Sciatic nerve (tissue), 2 donors: ENCODE results near the gene E4F1. TPM values are rescaled to one million over a fixed set of nuclear protein-coding genes. Genes with fewer than 3 reads are reported as not detected.
A peak's percentile ranks its signal among the peaks of the same experiment; 100 is the strongest.
"Not testable (repeated sequence)": the region's sequence is repeated elsewhere in the genome, so short reads cannot be mapped to it uniquely, and the experiment has no call there.

ENCODE experiments used
- ATAC-seq: fragments of 200-7000 bp; cut with Tn5 transposase; one replicate; pipeline ENCODE4 v1.9.1; 2020; ENCODE audit warnings: mild to moderate bottlenecking, moderate library complexity
- DNase-seq: peaks from one replicate; pipeline ENCODE4 v3.0.0-alpha.2; 2020; ENCODE audit warnings: low spot score
- intact Hi-C: fragments of 100-400 bp; cut with DNase I; formaldehyde crosslinking; loops from one replicate; pipeline ENCODE4 v1.14.2; 2022
- total RNA-seq: library from RNA; stranded (reverse); fragmentation: NEBNext Ultra II Directional; extraction: Animal tissue kit (Norgen Biotek cat#: 25700); gene quantifications from one replicate; pipeline ENCODE4 v1.2.1, GENCODE V29; 2021
- donor health status: DM: no; HTN: no; CAD: no.
- donor health status: DM: no; HTN: no; CAD: no.

Gene E4F1
- total RNA-seq, 1 donor from 2014 or later: 22.3 TPM

- not testable (repeated sequence) for DNase-seq, ATAC-seq
- intact Hi-C loops: loop anchor here (5.0 kb wide), 1 partner anchor 251 kb away; the partner anchor contains the start of gene ZNF598
Measured at GRCh38 chr16:2258530-2258929, 35.1 kb downstream of the E4F1 start.

GRCh38 chr16:2260250-2260649 lies 36.9 kb downstream of the E4F1 start:
- intact Hi-C loops: no loop called here
- DNase-seq (no peak), ATAC-seq (no peak)

DNA sequence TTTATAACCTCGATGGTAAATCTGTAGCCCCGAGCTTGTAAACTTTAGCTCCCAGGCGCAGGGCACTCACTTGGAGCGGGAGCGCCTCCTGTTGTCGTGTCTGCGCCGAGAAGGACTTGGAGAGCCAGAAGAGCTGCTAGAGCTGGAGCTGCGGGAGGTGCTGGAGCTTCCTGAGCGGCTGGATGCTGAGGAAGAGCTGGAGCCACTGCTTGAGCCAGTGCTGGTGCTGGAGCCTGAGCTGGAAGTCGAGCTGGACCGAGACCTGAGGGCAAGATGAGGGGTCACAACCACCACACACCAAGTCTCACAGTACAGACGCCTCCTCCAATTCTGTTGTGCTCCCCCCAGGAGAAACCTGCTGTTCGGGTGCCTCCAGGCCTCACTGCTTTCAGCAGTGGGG lies 39.6 kb downstream of the E4F1 start:
- DNase-seq, ATAC-seq, intact Hi-C loops: not testable (repeated sequence)

- ATAC-seq, intact Hi-C loops, DNase-seq: not testable (repeated sequence)
Measured at GRCh38 chr16:2266887-2267286, 43.5 kb downstream of the E4F1 start.

GRCh38 chr16:2267505-2267912 lies 44.1 kb downstream of the E4F1 start:
- intact Hi-C loops, DNase-seq: not testable (repeated sequence)
- ATAC-seq: peak; percentile 82

DNA sequence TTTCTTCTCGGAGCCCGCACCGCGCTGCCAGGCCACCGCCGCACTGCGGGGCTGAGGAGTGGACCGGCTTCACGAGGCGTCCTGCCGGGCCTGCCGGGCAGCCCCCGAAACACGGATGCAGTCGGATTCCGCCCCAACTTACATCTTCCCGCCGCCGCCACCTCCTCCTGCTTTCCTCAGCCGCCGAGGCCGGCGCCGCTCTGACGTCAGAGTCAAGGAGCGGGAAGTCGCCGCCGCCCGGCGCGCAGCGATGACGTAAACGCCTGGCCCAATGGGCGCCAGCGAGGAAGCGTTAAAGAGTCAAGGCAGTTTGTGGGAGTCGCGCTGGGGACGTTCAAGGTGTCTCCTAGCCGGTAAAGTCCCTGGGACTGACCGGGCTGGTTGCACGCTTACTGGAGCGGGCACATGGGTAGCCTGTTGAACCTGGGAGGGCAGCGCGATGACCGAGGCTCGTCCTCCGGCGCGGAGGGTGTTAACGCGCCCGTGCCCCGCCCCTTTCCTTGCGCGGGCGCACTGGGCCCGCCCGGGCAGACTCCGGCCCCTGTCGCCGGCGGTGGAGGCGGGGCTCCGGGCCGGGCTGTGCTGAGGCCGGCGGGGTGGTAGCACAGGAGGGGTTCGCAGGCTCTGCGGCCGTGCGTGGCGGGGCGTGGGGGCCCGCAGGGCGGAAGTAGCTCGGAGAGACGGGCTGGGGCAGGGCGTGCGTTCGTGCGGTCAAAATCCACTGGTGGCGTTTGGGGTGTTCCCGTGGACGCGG lies 44.7 kb downstream of the E4F1 start, which contains the start of gene RNPS1:
TSS of gene RNPS1 (minus strand) at position 214 of the 754 bp plus-strand sequence. CDS start 3,483 bp downstream, outside the sequence.
- intact Hi-C loops: no loop called here
- ATAC-seq (peak; percentile 97), DNase-seq (peak; percentile 98)

- intact Hi-C loops: no loop called here
- DNase-seq (no peak), ATAC-seq (no peak)
Measured at GRCh38 chr16:2270070-2270462, 46.7 kb downstream of the E4F1 start.

- intact Hi-C loops: no loop called here
- no peak for DNase-seq
- ATAC-seq: no peak
Measured at GRCh38 chr16:2270588-2271470, 47.4 kb downstream of the E4F1 start.

DNA sequence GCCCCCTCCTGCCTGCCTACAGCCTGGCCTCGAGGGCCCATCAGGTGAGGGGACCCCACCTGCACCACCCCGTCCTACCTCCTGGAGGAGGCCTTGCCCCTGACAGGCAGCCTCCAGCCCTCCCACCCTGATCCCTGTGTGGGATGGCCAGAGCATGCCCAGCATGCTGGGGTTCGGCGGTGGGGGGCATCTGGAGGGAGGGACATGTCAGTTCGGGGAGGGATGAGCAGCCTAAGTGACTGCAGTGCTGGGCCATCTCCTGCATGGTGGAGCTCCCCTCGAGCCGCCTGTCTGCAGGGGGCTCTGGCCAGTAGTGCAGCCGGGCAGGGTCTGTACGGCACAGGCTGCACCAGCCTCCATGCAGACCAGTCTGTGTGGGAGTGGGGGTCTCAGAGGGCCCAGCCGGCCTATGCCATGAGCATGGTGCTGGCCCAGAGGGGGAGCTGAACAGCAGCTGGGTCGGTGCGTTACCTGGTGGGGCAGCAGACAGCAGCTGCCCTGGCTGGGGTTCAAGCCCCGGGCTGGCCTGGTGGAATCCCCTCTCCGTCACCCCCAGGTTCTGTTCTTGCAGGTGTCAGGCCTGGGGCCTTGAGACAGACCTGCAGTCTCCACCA lies 48.6 kb downstream of the E4F1 start:
- no peak for ATAC-seq
- intact Hi-C loops: no loop called here

GRCh38 chr16:2273484-2273883 lies 50.1 kb downstream of the E4F1 start:
- DNase-seq (no peak), ATAC-seq (peak; percentile 5)
- intact Hi-C loops: no loop called here

More for the DNA sequence above, 48.6 kb downstream of the E4F1 start:
- DNase-seq: no peak

DNA sequence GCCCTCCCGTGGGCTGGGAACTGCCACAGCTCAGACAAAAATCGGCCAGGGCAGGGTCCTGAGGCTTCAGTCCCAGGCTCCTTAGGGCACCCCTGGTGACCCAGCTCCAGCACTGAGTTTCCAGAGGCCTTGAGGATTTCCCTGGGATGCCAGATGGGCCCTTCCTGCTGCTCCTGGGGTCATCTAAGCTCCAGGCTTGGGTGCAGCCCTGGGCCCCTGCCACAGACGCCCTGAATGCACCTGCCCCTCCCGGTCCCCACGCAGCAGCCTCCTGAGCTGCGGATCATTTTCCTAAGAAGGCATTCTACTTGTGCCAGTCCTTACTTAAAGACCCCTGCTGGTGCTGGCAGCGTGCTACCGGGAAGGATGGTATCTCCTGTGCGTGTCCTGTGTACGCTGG lies 50.5 kb downstream of the E4F1 start:
- ATAC-seq: no peak
- intact Hi-C loops: no loop called here
- no peak for DNase-seq

DNA sequence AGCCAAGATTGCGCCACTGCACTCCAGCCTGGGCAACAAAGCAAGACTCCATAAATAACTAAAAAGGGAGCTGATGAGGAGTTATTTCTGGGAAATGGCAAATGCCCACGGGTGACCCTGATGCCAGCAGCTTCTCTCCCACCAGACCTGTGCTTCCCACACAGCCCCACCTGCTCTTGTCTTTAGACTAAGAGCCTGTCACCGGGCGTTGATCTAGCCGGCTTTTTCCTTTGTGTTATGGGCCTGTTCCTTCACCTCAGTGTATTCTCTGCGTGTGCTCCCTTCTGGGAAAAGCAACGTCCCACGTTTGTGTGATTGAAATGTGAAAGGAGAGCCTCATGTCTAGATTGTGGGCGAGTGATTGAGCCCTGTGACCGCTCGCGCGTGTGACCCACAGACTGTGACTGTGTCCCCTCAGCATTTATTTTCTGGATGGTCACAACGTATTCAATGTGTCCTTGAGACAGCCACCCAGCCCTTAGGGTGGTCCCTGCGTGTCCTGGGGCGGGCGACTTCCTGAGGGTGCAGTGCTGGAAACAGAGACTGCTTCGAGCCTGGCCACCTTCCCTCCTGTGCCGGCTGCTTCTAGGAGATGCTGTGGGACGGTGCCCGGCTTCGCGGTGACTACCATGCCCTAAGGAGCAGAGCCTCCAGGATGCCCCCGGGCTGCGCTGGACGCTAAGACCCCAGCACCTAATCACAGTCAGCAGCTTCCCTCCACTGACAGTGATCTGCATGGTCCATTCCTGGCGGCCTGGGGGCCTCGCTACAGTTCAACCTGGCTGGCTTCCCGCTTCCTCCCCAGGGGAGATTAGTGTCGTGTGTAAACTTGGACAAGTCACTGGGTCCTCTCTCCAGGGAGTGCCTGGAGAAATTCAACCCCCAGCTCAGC lies 52.3 kb downstream of the E4F1 start:
- DNase-seq (no peak), ATAC-seq (no peak)
- intact Hi-C loops: no loop called here

GRCh38 chr16:2276368-2277195 lies 53.2 kb downstream of the E4F1 start:
- intact Hi-C loops: no loop called here
- ATAC-seq: no peak
- DNase-seq: no peak

DNA sequence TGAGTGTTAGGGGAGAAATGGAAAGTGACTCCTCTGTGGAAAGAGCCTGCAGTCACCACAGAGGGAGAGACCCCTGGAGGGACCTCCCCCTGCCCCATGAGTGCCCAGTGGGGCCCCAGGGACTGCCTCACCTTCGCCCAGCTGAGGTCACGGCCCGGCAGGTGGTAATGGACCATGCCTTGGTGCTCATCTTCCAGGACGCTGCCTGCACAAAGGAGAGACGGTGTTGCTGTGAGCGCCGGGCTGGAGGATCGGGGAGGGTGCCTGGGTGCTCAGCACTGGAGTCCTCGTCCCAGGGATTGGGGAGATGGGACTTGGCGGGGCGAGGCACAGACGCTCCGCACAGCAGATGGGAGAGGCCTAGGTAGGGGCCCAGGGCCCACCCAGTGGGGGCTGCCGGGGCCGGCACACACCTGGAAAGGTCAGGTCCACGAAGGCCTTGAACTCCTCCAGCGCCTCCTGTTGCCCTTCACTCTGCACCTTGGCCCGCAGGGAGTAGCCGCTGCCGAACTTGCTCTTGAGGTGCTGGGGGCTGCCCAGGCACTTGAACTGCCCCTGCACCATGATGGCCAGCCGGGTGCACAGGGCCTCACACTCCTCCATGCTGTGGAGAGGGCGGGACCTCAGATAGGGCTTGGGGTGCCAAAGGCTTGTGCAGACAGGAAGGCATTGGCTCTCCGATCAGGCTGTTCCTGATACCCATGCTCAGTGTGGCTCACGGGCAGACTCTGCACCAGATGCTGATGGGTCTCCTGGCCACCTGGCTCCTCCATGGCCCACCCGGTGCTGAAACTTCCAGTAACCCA lies 54.3 kb downstream of the E4F1 start:
- no peak for DNase-seq
- intact Hi-C loops: no loop called here
- no peak for ATAC-seq

DNA sequence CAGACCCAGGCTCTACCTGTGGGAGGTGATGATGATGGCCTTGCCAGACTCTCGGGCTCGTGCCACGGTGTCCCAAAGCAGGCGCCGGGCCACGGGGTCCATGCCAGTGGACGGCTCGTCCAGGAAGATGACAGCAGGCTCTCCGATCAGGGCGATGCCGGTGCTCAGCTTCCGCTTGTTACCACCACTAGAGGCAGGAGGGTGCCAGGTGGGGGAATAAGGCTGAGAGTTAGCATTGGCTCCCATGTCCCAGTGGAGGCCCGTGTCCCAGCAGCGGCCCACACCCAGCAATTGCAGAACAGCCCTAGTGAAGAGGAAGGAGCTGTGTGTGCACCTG lies 54.8 kb downstream of the E4F1 start:
- DNase-seq: no peak
- ATAC-seq: no peak
- intact Hi-C loops: no loop called here

DNA sequence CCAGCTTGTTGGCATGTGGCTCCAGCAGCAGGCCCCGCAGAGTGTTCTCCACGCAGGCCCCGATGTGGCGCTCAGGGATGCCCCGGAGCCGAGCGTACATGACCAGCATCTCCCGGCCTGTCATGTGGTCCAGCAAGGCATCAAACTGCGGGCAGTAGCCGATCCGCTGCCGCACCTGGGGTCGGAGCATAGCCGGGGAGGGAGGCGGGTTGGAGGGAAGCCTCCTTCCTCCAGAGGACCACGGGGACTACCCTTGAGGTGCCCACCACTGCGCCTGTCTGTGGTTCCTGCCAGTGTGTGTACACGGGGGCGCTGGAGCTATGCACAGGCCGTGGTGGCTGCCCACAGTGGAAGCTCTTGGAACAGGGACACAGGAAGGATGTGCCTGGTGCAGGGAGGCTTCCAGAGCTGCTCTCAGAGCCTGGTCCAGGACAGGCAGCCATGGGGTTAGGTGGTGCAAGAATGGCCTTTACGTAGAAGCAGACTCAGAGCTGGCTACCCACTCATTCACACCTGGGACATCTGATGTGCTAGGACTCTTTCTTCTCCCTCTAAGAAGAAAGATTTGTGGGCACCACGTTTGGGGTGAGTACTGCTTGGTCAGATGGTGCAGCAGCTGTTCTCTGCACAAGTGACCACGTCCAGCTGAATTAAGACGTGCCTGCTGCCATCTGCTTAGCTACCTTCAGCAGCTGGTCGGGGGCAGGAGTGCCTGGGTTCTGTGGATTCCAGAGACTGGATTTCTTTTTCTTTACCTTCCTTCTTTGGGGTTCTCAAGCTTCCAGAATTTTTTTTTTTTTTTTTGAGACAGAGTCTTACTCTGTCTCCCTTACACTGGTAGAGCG lies 55.8 kb downstream of the E4F1 start:
- DNase-seq (no peak), ATAC-seq (no peak)
- intact Hi-C loops: no loop called here
